K562 (cell line): ENCODE results near the gene NAPEPLD. TPM values are rescaled to one million over a fixed set of nuclear protein-coding genes. Genes with fewer than 3 reads are reported as not detected.
"Not testable (repeated sequence)": the region's sequence is repeated elsewhere in the genome, so short reads cannot be mapped to it uniquely, and the experiment has no call there.

ENCODE experiments used
- ATAC-seq: fragments of 200-7000 bp; cut with Tn5 transposase; 3 replicates; pipeline ENCODE4 v1.9.1; 2020; ENCODE audit warnings: moderate library complexity
- BruUV-seq: library from RNA; stranded (reverse); fragments of 400-500 nt; replicated peaks from 2 replicates; lab custom pipeline; 2021; lab: Mats Ljungman, UMichigan
- CTCF ChIA-PET: fragments of 300-600 bp; formaldehyde crosslinking; extraction: SDS; loops from one replicate; lab custom pipeline; 2021; ENCODE audit warnings: low intra/inter-chr PET ratio; lab: Yijun Ruan, JAX
- POLR2A ChIA-PET: fragments of 300-600, 350-650 bp; sonication (Branson Sonifier 250); formaldehyde crosslinking; extraction: SDS; loops from one replicate; lab custom pipeline; 2021; ENCODE audit warnings: antibody characterized with exemption, inconsistent platforms; lab: Yijun Ruan, JAX
- DNase-seq, 4 experiments: peaks; one replicate each; pipeline versions ENCODE4 v3.0.0 to v3.0.0-alpha.2; 2011 to 2018; ENCODE audit warnings: low spot score in 3 of 4, mixed read lengths in 3 of 4; ENCODE audit errors: extremely low read depth in 1 of 4
- FAIRE-seq: peaks from 2 replicates; lab custom pipeline; 2011; peaks lifted over from hg19 to GRCh38; lab: Jason Lieb, UNC
- H2AFZ ChIP-seq: 2 replicates; pipeline ENCODE4 v1.6.0; 2011; ENCODE audit warnings: low read depth, low read length, control low read depth, inconsistent platforms
- H3K27ac ChIP-seq: fragments of 200-600 bp; 3 replicates; pipeline ENCODE4 v1.8.0; 2011; ENCODE audit warnings: low read depth, mild to moderate bottlenecking, control low read depth, inconsistent platforms, low read length, moderate library complexity, mixed read lengths; ENCODE audit errors: extremely low read depth
- H3K27me3 ChIP-seq, 2 experiments: fragments of 300-600 bp in 1 of 2; 2 replicates in 1 of 2; 3 replicates in 1 of 2; pipeline versions ENCODE4 v1.6.0 to v1.8.0; 2011; ENCODE audit warnings: inconsistent platforms in 2 of 2, low read length in 2 of 2, mild to moderate bottlenecking in 1 of 2, mixed read lengths in 1 of 2, moderate library complexity in 1 of 2; ENCODE audit not compliant: control insufficient read depth in 2 of 2, insufficient read depth in 2 of 2
- H3K36me3 ChIP-seq: fragments of 300-600 bp; 3 replicates; pipeline ENCODE4 v1.8.0; 2011; ENCODE audit warnings: mild to moderate bottlenecking, low read length, inconsistent platforms; ENCODE audit not compliant: control insufficient read depth, insufficient read depth
- H3K4me1 ChIP-seq, 2 experiments: fragments of 200-600 bp in 1 of 2; replicated peaks in 1 of 2; 2 replicates in 1 of 2; 3 replicates in 1 of 2; pipeline versions ENCODE4 v1.5.1 to v1.8.0; 2011; ENCODE audit warnings: inconsistent platforms in 2 of 2, low read length in 2 of 2, mild to moderate bottlenecking in 1 of 2, mixed read lengths in 1 of 2, moderate library complexity in 1 of 2; ENCODE audit not compliant: control insufficient read depth in 2 of 2, insufficient read depth in 2 of 2
- H3K4me2 ChIP-seq: 2 replicates; pipeline ENCODE4 v1.6.1; 2011; ENCODE audit warnings: low read length, control low read depth, inconsistent platforms, mixed read lengths; ENCODE audit not compliant: insufficient read depth
- H3K4me3 ChIP-seq: fragments of 200-600 bp; sonication (generic), shearing (Covaris generic); 2 replicates; pipeline ENCODE4 v1.5.1; 2016; ENCODE audit warnings: control low read depth, inconsistent platforms
- H3K79me2 ChIP-seq: fragments of 200-600 bp; 3 replicates; pipeline ENCODE4 v1.8.0; 2011; ENCODE audit warnings: low read length, inconsistent platforms; ENCODE audit not compliant: control insufficient read depth, insufficient read depth
- H3K9ac ChIP-seq, 2 experiments: 2 replicates each; pipeline versions ENCODE4 v1.6.0 to v1.6.1; 2011; ENCODE audit warnings: low read depth in 2 of 2, low read length in 2 of 2, control low read depth in 1 of 2, inconsistent platforms in 1 of 2, mild to moderate bottlenecking in 1 of 2, mixed read lengths in 1 of 2; ENCODE audit not compliant: insufficient read depth in 1 of 2
- H3K9me1 ChIP-seq: one replicate; pipeline ENCODE4 v1.6.0; 2011; ENCODE audit warnings: inconsistent platforms, mild to moderate bottlenecking, low read length, moderate library complexity; ENCODE audit not compliant: control insufficient read depth, insufficient read depth
- H3K9me3 ChIP-seq: replicated peaks from 2 replicates; pipeline ENCODE4 v1.5.1; 2011; ENCODE audit warnings: low read depth, low read length, inconsistent platforms; ENCODE audit not compliant: control insufficient read depth, insufficient read depth
- H4K20me1 ChIP-seq: replicated peaks from 2 replicates; pipeline ENCODE4 v1.6.1; 2011; ENCODE audit warnings: low read length, inconsistent platforms, mixed read lengths; ENCODE audit not compliant: control insufficient read depth, insufficient read depth
- WGBS: fragments of 100-300 bp; shearing (Covaris generic); methylation state at CpG from one replicate; pipeline ENCODE4 v1.1.6; 2016; ENCODE audit warnings: low coverage, mixed read lengths; ENCODE audit not compliant: insufficient coverage; ENCODE audit errors: missing lambda C conversion rate; 5-methylcytosine and 5-hydroxymethylcytosine counted together
- in situ Hi-C: fragments of 300-500 bp; cut with MboI; formaldehyde crosslinking; loops from 4 replicates; pipeline ENCODE4 v1.15.0; 2018; ENCODE audit warnings: inconsistent platforms, mixed read lengths
- intact Hi-C: fragments of 100-400 bp; cut with micrococcal nuclease; formaldehyde crosslinking; loops from 2 replicates; pipeline ENCODE4 v1.14.2; 2022
- polyA plus RNA-seq, 8 experiments: library from polyadenylated mRNA; depleted of rRNA in 4 of 8; stranded (reverse) in 5 of 8; unstranded in 3 of 8; fragments of >200 nt; fragmentation: Nextera tagmentation in 2 of 8; fragmentation: Illumina TruSeq in 1 of 8; extraction: Ambion mirVana in 2 of 8; extraction: Trizol in 1 of 8; gene quantifications; 2 replicates each; pipeline versions ENCODE4 v1.2.1 to v1.2.3, GENCODE V29; 2011 to 2014; ENCODE audit warnings: inconsistent platforms in 1 of 8, missing spikeins in 1 of 8
- total RNA-seq, 7 experiments: library from RNA; depleted of rRNA in 6 of 7; stranded (reverse); fragments of >200 nt in 6 of 7; fragmentation: Illumina TruSeq in 2 of 7; extraction: Trizol in 2 of 7; gene quantifications; 2 replicates each; pipeline versions ENCODE4 v1.2.1 to v1.2.3, GENCODE V29; 2011 to 2021; ENCODE audit warnings: low replicate concordance in 1 of 7

NAPEPLD gene
- total and polyA plus RNA-seq, 9 of the 15 experiments (the other 6 are each of a cell fraction or from before 2014, with no cell fraction given) = 3.2 to 11.0 (median 7.5) TPM

DNA sequence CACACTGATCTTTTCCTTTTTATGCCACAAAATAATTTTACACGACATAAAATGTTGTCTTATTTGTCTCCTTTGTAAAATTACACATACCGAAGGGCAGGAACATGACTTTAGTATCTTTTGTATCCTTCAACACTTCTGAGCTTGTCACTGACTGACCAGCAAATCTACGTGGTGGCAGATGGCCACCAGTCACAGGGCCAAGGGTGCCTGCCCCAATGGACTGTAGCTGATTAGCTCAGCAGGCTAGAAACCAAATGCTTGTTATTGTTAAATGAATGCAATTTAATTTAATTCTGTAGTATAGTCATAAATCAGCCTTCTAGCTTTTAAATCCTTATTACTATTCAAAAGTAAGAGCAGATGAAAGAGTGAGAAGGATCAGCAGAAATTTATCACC lies 49.2 kb upstream of the NAPEPLD start:
- H3K36me3 ChIP-seq, H3K9me1 ChIP-seq, H3K9me3 ChIP-seq, POLR2A ChIA-PET, intact Hi-C loops, H3K79me2 ChIP-seq, H2AFZ ChIP-seq, H3K9ac ChIP-seq, H3K27me3 ChIP-seq, ATAC-seq, BruUV-seq, DNase-seq, H3K27ac ChIP-seq, H3K4me1 ChIP-seq, H3K4me3 ChIP-seq, FAIRE-seq, in situ Hi-C loops, H4K20me1 ChIP-seq, CTCF ChIA-PET, H3K4me2 ChIP-seq: not testable (repeated sequence)
- WGBS = 29% methylated on average over 3 of the region's 3 CpGs

DNA sequence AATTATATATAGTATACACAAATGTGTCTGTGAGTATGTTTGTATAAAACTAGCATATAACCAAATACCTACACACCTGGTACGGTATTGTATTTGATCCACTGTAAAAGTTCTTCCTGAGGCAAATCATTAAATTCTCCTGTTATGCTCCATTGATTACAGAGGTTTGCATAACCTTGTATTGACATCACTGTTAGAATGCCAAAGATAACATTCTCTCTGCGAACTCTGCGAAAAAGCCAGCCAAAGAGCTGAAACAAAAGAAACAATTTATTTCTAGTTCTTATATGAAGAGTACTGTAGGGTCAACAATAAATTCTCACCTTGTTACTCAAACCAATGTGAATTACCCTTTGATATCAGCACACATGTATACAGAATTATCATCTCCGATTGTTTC lies 46.5 kb upstream of the NAPEPLD start:
- intact Hi-C loops, H4K20me1 ChIP-seq, H3K36me3 ChIP-seq, H3K4me3 ChIP-seq, POLR2A ChIA-PET, BruUV-seq, DNase-seq, H2AFZ ChIP-seq, H3K9ac ChIP-seq, H3K4me2 ChIP-seq, H3K9me3 ChIP-seq, FAIRE-seq, H3K9me1 ChIP-seq, CTCF ChIA-PET, H3K27ac ChIP-seq, H3K27me3 ChIP-seq, in situ Hi-C loops, H3K79me2 ChIP-seq, ATAC-seq, H3K4me1 ChIP-seq: not testable (repeated sequence)
- WGBS = 31% methylated on average over 4 of the region's 4 CpGs
